ENCODE measurements around the gene ZFP36L2.

- no peak for TF ChIP-seq CTCF (IDR thresholded peaks at IDR 0.05; ENCODE audit: insufficient read depth, low read length)
- no peak for TF ChIP-seq REST (IDR thresholded peaks at IDR 0.05; ENCODE audit: insufficient replicate concordance, low read depth)
Observed at GRCh38 chr2:43184339-43184895, 42.0 kb downstream of the ZFP36L2 start.
